ENCODE results near the gene RSPH1.
A peak's percentile ranks its signal among the peaks of the same experiment; 100 is the strongest.

RSPH1 gene

DNA sequence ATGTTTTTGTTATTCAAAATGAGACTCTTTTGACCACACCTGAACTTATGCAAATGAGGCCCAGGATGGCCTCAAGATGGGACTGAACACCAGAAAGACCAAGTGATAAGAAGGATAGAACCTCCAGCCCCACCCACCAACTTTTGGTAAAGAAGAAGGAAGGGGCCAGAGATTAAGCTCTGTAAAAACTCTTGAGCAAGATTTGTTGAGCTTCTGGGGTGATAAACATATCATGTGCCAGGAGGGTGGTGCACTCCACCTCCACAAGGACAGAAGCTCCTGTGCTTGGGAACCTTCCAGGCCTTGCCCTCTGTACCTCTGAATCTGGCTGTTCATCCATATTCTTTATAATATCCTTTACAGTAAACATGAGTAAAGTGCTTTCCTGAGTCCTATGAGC is 5.3 kb downstream of the RSPH1 start:
- ATAC-seq: no peak
- Mint-ChIP-seq H3K4me1 (peaks cover 8% of the 10 kb centered on the region), H3K36me3 (peaks cover 6% of the 10 kb centered on the region), H3K4me3 (no peak overlapping the region), H3K9me3 (peaks cover 5% of the 10 kb centered on the region), H3K27ac (no peak overlapping the region), H3K27me3 (peaks cover 27% of the 10 kb centered on the region)

DNA sequence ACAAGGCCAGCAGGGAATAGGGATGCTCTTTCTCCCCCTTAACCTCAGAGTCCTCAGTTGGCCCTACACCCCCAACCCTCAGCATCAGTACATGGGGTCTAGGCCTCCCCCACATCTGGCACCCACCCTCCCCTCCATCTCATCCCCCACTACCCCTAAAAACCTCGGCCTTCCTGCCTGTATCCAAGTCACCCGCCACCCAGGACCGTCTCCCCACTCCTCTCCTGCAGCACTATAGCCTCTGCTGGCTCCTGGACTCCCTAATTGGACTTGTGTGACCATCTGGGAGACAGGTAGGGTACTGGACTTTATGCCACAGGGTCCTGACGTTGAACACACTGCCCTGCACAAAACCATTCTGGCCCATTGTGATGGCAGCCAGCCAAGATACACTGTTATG is 6.0 kb downstream of the RSPH1 start:
- H3K4me1 Mint-ChIP-seq: peaks cover 4% of the 10 kb centered on the region
- H3K27ac Mint-ChIP-seq: no peak overlapping the region
- no peak for ATAC-seq
- peaks cover 6% of the 10 kb centered on the region for H3K36me3 Mint-ChIP-seq
- H3K27me3 Mint-ChIP-seq: peaks cover 34% of the 10 kb centered on the region
- H3K9me3 Mint-ChIP-seq: peaks cover 5% of the 10 kb centered on the region
- no peak overlapping the region for H3K4me3 Mint-ChIP-seq

DNA sequence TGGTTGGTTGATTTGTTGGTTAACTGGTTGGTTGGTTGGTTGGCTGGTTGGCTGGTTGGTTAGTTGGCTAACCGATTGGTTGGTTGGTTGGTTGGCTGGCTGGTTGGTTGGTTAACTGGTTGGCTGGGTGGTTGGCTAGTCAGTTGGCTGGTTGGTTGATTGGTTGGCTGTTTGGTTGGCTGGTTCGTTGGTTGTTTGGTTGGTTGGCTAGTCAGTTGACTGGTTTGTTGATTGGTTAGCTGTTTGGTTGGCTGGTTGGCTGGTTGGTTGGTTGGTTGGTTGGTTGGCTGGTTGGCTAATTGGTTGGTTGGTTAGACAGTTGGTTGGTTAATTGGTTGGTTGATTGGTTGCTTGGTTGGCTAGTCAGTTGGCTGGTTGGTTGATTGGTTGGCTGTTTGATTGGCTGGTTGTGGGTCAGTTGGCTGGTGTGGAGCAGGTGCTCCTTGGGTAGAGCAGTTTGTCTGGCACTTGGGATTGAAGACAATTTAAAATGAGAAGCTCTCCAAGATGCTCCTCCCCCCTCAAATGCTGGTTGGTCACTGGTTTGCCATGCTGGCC is 6.9 kb downstream of the RSPH1 start:
- Mint-ChIP-seq H3K27me3 (peaks cover 40% of the 10 kb centered on the region), H3K9me3 (peaks cover 5% of the 10 kb centered on the region), H3K36me3 (peaks cover 6% of the 10 kb centered on the region), H3K27ac (no peak overlapping the region), H3K4me1 (peaks cover 4% of the 10 kb centered on the region), H3K4me3 (no peak overlapping the region)
- ATAC-seq: no peak

DNA sequence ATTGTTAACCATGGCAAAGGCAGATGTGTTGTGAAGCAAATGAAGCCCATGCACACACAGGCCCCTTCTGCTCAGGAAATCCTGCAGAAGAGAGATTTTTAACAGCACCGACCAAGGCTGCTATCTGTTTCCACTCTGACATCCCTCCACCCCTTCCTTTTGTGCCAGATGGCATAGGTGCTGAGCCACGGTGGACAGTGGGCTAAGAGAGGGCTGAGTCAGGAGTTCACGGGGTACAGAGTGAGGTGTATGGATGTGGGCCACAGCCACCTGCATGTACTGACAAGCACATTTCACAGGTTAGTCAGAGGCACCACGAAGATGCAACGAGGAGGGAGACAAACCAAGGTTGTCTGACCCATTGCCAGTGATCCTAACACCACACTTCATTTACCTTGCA is 9.5 kb downstream of the RSPH1 start:
- H3K27ac Mint-ChIP-seq: no peak overlapping the region

DNA sequence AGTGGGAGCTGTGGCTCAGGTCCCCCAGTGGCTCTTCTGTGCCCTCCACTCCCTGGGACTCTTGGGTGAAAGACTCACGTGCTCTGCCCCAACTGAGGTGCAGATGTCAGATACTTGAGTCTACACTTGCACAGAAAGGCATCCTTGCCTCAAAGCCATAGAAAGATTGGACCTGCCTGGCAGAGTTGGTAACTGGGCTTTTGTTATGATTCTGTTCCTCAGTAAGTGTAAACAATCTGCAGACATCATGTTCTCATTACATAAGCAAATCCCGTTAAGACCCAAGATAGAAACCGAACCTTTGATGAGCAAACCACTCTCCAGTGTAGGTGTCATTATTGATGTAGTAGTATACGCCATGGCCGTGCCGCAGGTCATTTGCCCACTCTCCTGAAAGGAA is 10.0 kb downstream of the RSPH1 start:
- ATAC-seq: no peak
- H3K27ac Mint-ChIP-seq: no peak overlapping the region
- H3K4me1 Mint-ChIP-seq: peaks cover 4% of the 10 kb centered on the region
- H3K36me3 Mint-ChIP-seq: peaks cover 6% of the 10 kb centered on the region
- peaks cover 40% of the 10 kb centered on the region for H3K27me3 Mint-ChIP-seq
- peaks cover 5% of the 10 kb centered on the region for H3K9me3 Mint-ChIP-seq
- no peak overlapping the region for H3K4me3 Mint-ChIP-seq

More for the DNA sequence above, 9.5 kb downstream of the RSPH1 start:
- peaks cover 40% of the 10 kb centered on the region for H3K27me3 Mint-ChIP-seq
- peaks cover 5% of the 10 kb centered on the region for H3K9me3 Mint-ChIP-seq
- ATAC-seq: no peak
- no peak overlapping the region for H3K4me3 Mint-ChIP-seq
- peaks cover 6% of the 10 kb centered on the region for H3K36me3 Mint-ChIP-seq
- peaks cover 4% of the 10 kb centered on the region for H3K4me1 Mint-ChIP-seq

DNA sequence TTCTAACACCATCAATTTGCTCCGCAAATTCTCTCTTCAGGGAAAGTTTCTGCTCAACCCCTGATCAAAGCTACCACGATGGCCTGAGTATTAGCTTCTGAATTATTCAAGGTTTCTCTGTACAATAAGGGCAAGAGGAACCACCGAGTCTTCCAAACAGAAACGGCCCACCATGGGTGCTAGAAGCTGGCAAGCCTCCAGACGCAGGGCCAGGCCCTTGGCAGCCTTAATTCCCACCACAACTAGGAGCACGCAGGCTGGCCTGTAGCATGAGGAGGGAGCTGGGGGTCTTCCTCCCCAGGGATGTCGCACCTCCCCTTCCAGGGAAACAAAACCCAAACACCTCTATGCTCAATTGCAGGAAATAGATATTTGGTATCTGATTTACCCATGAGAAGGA is 11.1 kb downstream of the RSPH1 start:
- H3K4me3 Mint-ChIP-seq: no peak overlapping the region
- H3K27me3 Mint-ChIP-seq: peaks cover 40% of the 10 kb centered on the region
- H3K27ac Mint-ChIP-seq: no peak overlapping the region
- ATAC-seq: no peak
- peaks cover 6% of the 10 kb centered on the region for H3K36me3 Mint-ChIP-seq
- H3K9me3 Mint-ChIP-seq: peaks cover 5% of the 10 kb centered on the region
- H3K4me1 Mint-ChIP-seq: no peaks in the 10 kb centered on the region

DNA sequence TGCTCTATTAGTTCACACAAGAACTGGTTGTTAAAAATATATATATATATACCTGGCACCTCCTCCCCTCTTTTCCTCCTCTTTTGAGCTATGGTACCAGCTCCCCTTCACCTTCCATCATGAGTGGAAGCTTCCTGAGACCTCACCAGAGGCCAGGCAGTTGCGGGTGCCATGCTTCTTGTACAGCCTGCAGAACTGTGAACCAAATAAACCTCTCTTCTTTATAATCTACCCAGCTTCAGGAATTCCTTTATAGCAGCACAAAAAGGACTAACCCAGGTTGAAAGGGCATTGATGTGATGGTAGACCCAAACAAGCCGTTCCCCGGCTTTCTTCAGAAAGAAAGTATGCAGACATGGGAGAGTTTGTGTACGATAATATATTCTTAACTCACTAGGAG is 14.9 kb downstream of the RSPH1 start:
- H3K4me3 Mint-ChIP-seq: no peak overlapping the region
- H3K36me3 Mint-ChIP-seq: no peaks in the 10 kb centered on the region
- H3K27ac Mint-ChIP-seq: no peak overlapping the region
- no peaks in the 10 kb centered on the region for H3K9me3 Mint-ChIP-seq
- H3K4me1 Mint-ChIP-seq: peaks cover 17% of the 10 kb centered on the region
- no peak for ATAC-seq
- H3K27me3 Mint-ChIP-seq: peaks cover 17% of the 10 kb centered on the region

DNA sequence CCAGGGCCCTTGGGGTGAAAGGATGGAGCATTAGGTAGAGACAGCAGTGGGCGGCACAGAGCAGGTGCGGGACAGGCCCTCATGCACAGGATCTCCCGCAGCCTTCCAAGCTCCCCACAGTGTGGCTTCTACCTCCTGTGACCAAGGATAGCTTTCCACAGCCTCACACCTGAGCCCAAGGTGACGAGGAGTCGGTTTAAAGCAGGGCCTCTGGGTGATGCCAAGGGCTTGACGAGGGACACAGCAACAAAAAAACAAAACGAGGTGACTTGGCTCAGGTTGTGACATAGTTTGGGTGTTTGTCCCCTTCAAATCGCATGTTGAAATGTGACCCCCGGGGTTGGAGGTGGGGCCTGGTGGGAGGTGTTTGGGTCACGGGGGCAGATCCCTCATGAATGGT is 15.3 kb downstream of the RSPH1 start:
- Mint-ChIP-seq H3K27ac (no peak overlapping the region), H3K9me3 (no peaks in the 10 kb centered on the region), H3K36me3 (no peaks in the 10 kb centered on the region), H3K27me3 (peaks cover 13% of the 10 kb centered on the region), H3K4me1 (peaks cover 21% of the 10 kb centered on the region), H3K4me3 (no peak overlapping the region)
- no peak for ATAC-seq

DNA sequence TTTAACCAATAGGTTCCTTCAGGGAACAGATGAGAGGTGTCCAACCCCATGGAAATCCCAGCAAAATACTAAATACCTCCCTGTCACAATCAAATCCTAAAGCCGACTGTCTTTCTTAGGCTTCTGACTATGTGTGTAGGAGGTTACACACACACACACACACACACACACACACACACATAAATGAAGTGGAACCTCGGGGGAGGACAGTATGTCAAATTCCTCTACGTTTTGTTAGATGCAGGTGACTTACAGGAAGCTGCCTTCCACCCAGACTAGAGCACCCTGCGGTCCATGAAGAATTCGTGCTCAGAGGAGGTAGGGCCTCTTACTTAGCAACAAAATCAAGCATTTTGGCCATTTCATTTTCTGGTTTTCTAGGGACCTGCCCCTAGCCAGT is 16.4 kb downstream of the RSPH1 start:
- ATAC-seq: no peak
- no peak overlapping the region for H3K27ac Mint-ChIP-seq
- H3K4me1 Mint-ChIP-seq: peaks cover 33% of the 10 kb centered on the region
- no peaks in the 10 kb centered on the region for H3K36me3 Mint-ChIP-seq
- no peaks in the 10 kb centered on the region for H3K9me3 Mint-ChIP-seq
- peaks cover 3% of the 10 kb centered on the region for H3K27me3 Mint-ChIP-seq
- H3K4me3 Mint-ChIP-seq: no peak overlapping the region

DNA sequence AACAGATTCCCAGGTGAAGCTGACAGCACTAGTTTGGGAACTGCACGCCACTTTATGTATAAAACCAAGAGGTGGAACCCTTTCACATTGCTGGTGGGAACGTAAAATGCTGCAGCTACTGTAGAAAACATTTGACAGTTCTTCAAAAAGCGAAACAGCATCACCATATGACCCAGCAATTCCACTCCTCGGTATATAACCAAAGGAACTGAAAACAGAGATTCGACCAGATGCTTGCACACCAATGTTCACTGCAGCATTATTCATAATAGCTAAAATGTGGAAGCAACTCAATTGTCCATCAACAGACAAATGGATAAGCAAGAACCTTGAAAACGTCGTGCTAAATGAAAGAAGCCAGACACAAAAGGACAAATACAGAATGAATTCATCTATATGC is 17.5 kb downstream of the RSPH1 start:
- peak overlapping the region; percentile 41 for H3K27ac Mint-ChIP-seq

DNA sequence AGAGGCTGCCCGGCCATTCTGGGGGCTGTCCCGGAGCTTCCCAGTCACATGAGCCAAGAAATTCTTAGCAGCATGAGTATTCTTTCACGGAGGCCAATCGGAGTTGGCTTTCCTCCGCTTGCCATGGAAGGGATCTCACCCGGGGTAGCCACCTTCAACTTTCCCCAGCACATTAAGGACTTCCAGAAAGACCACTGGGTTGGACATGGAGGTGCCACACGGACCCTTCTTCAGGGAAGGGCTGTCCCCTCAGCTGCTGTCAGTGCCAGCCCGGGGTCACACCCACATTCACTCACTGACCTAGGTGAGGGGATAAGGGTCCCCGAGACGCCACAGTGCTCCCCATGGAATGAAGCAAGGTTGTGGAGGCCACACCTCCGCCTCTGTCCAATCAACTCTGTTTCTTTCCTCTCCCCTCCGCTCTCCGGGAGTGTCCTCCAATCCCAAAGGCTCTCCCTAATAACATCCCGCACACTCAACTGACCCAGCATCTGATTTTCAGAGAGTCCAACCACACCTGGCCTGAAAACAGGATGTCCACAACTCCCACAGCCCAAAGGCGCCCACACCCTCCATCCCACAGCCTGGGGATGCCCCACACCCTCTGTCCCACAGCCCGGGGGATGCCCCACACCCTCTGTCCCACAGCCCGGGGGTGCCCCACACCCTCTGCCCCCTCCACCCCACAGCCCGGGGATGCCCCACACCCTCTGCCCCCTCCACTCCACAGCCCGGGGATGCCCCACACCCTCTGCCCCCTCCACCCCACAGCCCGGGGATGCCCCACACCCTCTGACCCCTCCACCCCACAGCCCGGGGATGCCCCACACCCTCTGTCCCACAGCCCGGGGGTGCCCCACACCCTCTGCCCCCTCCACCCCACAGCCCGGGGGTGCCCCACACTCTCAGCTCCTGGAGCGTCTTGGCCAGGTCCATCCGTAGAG is 19.4 kb downstream of the RSPH1 start:
- H3K36me3 Mint-ChIP-seq: no peaks in the 10 kb centered on the region
- H3K4me1 Mint-ChIP-seq: peaks cover 51% of the 10 kb centered on the region
- peak overlapping the region; percentile 90 for H3K27ac Mint-ChIP-seq
- no peak for ATAC-seq
- H3K9me3 Mint-ChIP-seq: no peaks in the 10 kb centered on the region
- peaks cover 13% of the 10 kb centered on the region for H3K27me3 Mint-ChIP-seq
- H3K4me3 Mint-ChIP-seq: no peak overlapping the region

More for the DNA sequence above, 17.5 kb downstream of the RSPH1 start:
- no peak overlapping the region for H3K4me3 Mint-ChIP-seq
- peaks cover 12% of the 10 kb centered on the region for H3K27me3 Mint-ChIP-seq
- peaks cover 43% of the 10 kb centered on the region for H3K4me1 Mint-ChIP-seq
- H3K9me3 Mint-ChIP-seq: no peaks in the 10 kb centered on the region
- ATAC-seq: peak; percentile 58
- H3K36me3 Mint-ChIP-seq: no peaks in the 10 kb centered on the region

DNA sequence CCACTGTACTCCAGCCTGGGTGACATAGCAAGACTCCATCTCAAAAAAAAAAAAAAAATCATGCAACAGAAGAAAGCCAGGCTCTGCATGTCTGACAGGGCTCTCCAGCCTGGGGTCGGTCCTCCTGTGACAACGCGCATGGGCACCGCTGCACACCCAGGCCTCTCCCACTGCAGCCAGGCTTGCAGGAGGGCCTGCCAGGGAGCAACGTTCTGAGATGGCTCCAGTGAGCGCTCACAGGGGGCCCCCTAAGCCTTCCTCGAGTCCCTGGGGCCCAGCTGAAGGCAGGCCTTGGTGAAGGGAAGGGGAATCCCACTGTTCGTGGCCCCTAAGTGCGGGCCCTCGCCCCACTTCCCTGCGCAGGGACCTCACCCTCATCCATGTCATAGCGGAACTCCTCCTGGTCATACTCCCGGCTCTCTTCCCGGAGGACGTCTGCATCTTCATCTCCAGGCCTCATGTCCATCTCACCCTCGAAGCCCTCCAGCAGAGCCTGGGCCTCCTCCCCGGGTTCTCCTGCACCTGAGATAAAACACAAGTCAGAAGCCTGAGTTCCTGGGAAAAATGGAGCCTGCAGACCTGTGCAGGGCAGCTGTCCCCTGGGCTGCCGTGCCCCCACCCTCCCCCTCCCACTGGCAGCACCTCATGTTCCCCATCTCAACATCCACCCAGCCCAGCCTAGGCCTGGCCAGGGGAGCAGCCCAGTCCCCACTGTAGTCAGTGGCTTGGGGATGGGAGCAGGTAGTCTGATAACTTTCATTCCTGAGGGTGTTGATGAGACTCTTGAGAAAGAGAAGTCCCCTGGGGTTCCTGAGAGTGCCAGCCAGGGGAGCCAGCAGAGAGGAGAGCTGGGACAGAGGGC is 20.3 kb downstream of the RSPH1 start:
- Mint-ChIP-seq H3K4me1 (peaks cover 58% of the 10 kb centered on the region), H3K36me3 (no peaks in the 10 kb centered on the region), H3K9me3 (no peaks in the 10 kb centered on the region), H3K27me3 (peaks cover 13% of the 10 kb centered on the region), H3K4me3 (peak overlapping the region; percentile 40), H3K27ac (peak overlapping the region; percentile 90)
- ATAC-seq: no peak

DNA sequence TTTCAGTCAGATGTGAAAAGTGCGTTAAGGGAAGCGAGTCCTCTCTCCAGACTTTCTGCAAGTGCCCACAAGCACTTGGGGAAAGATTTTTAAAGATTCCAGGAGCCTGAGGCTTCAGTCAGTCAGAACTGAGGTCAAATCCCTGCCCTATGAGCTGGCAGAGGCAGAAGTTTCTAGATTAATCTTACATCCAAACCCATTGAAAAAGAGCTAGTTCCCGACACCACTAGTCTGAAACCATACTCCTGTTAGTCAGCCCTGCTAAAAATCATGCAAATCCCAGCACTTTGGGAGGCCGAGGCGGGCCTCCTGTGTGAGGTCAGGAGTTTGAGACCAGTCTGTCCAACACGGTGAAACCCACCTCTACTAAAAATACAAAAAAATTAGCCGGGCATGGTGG is 21.0 kb downstream of the RSPH1 start:
- Mint-ChIP-seq H3K27me3 (peaks cover 13% of the 10 kb centered on the region), H3K27ac (peak overlapping the region; percentile 90), H3K4me1 (peaks cover 58% of the 10 kb centered on the region), H3K36me3 (no peaks in the 10 kb centered on the region), H3K9me3 (no peaks in the 10 kb centered on the region), H3K4me3 (no peak overlapping the region)
- peak; percentile 1 for ATAC-seq

DNA sequence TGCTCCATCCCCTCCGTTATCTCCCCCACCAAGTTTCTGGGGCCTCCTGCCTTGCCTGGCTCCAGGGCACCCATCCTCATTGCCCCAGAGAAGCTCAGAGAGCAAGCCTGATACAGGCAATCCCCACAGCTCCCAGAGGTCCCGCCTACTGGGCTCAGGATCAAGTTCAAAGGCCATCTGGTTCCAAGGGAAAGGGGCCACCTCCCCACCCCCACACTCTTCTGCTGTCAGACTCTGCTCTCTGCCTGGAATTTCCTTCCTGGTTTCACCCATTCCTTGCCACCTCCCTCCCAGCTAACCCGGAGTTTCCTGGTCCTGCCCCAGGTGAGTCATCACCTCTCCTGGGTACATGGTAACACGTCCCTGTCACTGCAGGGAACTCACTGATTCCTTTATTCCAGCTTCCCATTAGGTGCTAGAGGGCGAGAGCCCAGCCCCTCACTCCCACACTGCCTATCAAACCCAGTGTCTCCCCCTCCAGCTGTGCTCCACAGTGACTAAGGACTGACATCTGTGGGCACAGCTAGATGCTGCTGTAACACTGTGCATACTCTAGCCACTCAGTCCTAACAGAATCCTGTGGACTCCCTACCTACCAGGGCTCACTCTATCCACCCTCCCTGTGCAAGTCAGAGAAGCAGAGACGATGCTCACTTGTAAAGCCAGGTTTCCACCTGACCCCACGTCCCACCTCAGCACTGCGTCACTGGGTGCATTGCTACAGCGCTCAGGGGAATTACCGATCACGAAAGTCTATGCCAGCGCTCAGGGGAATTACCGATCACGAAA is 21.8 kb downstream of the RSPH1 start:
- peak; percentile 95 for ATAC-seq
- Mint-ChIP-seq H3K36me3 (no peaks in the 10 kb centered on the region), H3K4me1 (peaks cover 61% of the 10 kb centered on the region), H3K4me3 (peak overlapping the region; percentile 54), H3K9me3 (no peaks in the 10 kb centered on the region), H3K27ac (peak overlapping the region; percentile 90), H3K27me3 (peaks cover 13% of the 10 kb centered on the region)
